Measurements from ENCODE around the gene IRAG1. TPM values are rescaled to one million over a fixed set of nuclear protein-coding genes. Genes with fewer than 3 reads are reported as not detected.

Gene IRAG1
- total RNA-seq, 4 donors from 2014 or later: 21.2 to 240 (median 107) TPM

DNA sequence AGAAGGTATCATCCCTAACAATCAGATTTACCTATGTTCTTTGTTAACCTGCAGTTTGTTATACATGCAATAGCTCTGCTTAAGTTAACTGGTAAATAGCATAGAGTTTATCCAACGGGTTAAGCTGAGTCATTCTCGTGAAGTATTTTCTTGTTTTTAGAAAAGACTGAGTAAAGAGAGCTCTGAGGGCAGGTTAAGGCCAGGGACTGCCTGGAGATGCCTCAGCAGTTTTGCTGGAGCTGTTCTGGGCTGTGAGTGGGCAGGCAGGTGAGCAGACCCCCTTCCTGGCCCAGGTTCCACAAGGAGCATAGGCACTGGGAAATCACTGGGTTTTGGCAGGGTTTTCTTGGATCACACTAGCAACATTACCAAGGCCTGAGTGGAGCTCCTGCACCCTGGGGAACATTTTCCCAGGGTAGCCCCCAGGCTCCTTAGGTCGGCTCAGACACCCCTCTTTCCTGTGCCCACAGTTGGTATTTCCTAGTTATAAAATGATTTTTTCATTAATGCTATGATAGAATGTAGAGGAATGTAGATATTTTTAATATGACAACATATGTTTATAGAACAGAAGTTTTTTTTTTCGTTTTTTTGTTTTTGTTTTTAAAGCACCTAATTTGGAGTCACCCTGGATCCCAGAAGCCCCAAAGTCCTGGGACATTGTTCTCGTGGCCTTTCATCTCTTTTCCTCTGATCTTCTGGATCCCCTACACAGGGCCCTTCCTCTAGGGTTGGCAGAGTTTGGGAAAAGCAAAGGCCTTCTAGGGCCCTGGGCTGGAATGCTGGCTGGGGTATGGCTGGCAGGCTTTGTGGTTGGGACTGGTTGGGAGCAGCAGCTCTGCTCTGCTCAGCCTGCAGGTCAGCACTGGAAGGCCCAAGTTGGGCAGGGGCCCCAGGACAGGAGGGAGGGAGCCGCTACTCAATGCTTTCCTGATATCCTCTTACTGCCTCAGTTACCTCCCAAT lies 26.7 kb downstream of the IRAG1 start:
- intact Hi-C loops (cut with DNase I; ENCODE audit: low total_unique reads): no loop called here
- Histone ChIP-seq H3K27me3 (no peaks in the 10 kb centered on the region), H3K9me3 (no peaks in the 10 kb centered on the region), H3K4me1 (peaks cover 6 to 7% of the 10 kb centered on the region in 2 donors), H3K4me3 (no peak overlapping the region), H3K27ac (peak overlapping the region; percentile 75 to 86), H3K36me3 (no peaks in the 10 kb centered on the region)
- no peak for DNase-seq
- TF ChIP-seq CTCF (IDR thresholded peaks at IDR 0.05) (no peak), POLR2A (IDR thresholded peaks at IDR 0.05) (no peak)

GRCh38 chr11:10664496-10664895 lies 29.1 kb downstream of the IRAG1 start:
- H3K27me3 ChIP-seq: no peaks in the 10 kb centered on the region
- H3K9me3 ChIP-seq: no peaks in the 10 kb centered on the region
- H3K27ac ChIP-seq: peak overlapping the region; percentile 44 to 86
- no peak overlapping the region for H3K4me3 ChIP-seq
- DNase-seq: no peak
- no peaks in the 10 kb centered on the region for H3K36me3 ChIP-seq
- TF ChIP-seq CTCF (IDR thresholded peaks at IDR 0.05): no peak
- TF ChIP-seq POLR2A (IDR thresholded peaks at IDR 0.05): no peak
- intact Hi-C loops (cut with DNase I; ENCODE audit: low total_unique reads): no loop called here
- peaks cover 14 to 16% of the 10 kb centered on the region in 2 donors for H3K4me1 ChIP-seq

DNA sequence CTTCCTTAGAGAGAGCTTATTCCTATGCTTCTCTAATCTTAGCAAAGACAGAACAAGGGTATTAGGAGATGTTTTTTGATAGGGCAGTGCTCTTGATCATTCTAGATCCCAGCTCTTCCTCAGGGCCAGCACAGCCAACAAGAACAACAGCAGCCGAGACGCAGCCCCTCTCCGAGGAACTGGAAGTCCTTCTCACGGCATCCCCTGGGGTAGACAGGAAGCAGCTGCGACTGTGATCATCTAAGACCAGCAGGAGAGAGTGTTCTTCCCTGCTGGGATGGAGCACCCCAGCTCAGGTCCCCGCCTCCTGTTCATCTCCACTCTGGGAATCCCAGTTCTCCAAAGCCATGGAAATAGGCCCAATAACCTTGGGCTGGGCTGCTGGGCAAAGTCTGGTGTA lies 29.6 kb downstream of the IRAG1 start:
- Histone ChIP-seq H3K36me3 (no peaks in the 10 kb centered on the region), H3K27ac (peak overlapping the region; percentile 44 to 86), H3K27me3 (no peaks in the 10 kb centered on the region), H3K4me3 (no peak overlapping the region), H3K9me3 (no peaks in the 10 kb centered on the region), H3K4me1 (peaks cover 19 to 21% of the 10 kb centered on the region in 2 donors)
- DNase-seq: no peak
- intact Hi-C loops (cut with DNase I; ENCODE audit: low total_unique reads): no loop called here
- TF ChIP-seq POLR2A (IDR thresholded peaks at IDR 0.05): no peak
- no peak for TF ChIP-seq CTCF (IDR thresholded peaks at IDR 0.05)

DNA sequence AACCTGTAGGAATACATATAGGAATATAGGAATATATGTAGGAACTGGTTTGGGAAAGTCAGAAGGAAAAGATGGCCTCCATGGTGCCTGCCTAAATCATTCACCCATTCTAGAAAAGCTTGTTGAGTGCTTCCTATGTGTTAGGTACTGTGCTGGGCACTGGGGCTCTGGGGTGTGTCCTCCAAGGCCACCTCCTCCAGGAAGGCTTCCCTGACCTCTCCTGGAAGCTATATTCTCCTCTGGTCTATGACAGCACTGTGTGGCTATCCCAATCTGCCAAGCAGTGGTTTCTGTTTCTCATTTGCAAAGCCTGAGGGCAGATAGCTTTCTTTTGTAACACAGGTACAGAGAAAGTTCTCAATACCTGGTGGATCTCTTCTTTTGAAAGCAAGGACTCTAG lies 30.2 kb downstream of the IRAG1 start:
- TF ChIP-seq POLR2A (IDR thresholded peaks at IDR 0.05) (no peak), CTCF (IDR thresholded peaks at IDR 0.05) (no peak)
- peaks cover 24 to 25% of the 10 kb centered on the region in 2 donors for H3K4me1 ChIP-seq
- intact Hi-C loops (cut with DNase I; ENCODE audit: low total_unique reads): no loop called here
- no peak overlapping the region for H3K4me3 ChIP-seq
- H3K9me3 ChIP-seq: no peaks in the 10 kb centered on the region
- H3K36me3 ChIP-seq: no peaks in the 10 kb centered on the region
- peak overlapping the region; percentile 44 to 86 for H3K27ac ChIP-seq
- no peak for DNase-seq
- H3K27me3 ChIP-seq: no peaks in the 10 kb centered on the region

GRCh38 chr11:10660323-10660722 lies 33.2 kb downstream of the IRAG1 start:
- Histone ChIP-seq H3K4me3 (no peak overlapping the region), H3K27ac (peak overlapping the region; percentile 79 to 86), H3K27me3 (no peaks in the 10 kb centered on the region), H3K36me3 (no peaks in the 10 kb centered on the region), H3K4me1 (peaks cover 18 to 34% of the 10 kb centered on the region in 2 donors), H3K9me3 (no peaks in the 10 kb centered on the region)
- TF ChIP-seq POLR2A (IDR thresholded peaks at IDR 0.05) (no peak), CTCF (IDR thresholded peaks at IDR 0.05) (no peak)
- no peak for DNase-seq
- intact Hi-C loops (cut with DNase I; ENCODE audit: low total_unique reads): no loop called here

Measured in uterus (tissue), 4 donors.